ENCODE measurements around the gene RAB6C.
"Not testable (repeated sequence)": the region's sequence is repeated elsewhere in the genome, so short reads cannot be mapped to it uniquely, and the experiment has no call there.

RAB6C gene

DNA sequence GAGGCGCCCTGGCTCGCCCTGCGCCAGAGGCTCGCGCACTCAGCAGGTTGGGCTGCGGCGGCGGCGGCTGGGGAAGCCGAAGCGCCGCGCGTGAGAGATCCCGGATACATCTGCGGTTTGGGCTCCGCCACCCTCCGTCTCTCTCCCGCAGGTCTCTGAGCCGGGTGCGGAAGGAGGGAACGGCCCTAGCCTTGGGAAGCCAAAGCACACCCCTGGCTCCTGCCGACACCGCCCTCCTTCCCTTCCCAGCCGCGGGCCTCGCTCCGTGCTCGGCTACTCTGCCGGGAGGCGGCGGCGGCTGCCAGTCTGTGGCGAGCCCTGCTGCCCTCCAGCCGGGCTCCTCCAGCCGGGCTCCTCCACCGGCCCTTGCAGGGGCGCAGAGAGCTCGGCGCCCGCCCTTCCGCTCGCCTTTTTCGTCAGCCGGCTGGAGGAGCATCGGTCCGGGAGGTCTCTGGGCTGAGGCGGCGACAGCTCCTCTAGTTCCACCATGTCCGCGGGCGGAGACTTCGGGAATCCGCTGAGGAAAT is at the start of gene RAB6C:
Gene RAB6C (plus strand): TSS at position 38 of the 527 bp plus-strand sequence. CDS start 450 bp downstream, at position 488.
- not testable (repeated sequence) for DNase-seq (ENCODE audit: low spot score)

GRCh38 chr2:129930451-129930850 is 49.0 kb upstream of the RAB6C start:
- DNase-seq (ENCODE audit: low spot score) = no peak

DNA sequence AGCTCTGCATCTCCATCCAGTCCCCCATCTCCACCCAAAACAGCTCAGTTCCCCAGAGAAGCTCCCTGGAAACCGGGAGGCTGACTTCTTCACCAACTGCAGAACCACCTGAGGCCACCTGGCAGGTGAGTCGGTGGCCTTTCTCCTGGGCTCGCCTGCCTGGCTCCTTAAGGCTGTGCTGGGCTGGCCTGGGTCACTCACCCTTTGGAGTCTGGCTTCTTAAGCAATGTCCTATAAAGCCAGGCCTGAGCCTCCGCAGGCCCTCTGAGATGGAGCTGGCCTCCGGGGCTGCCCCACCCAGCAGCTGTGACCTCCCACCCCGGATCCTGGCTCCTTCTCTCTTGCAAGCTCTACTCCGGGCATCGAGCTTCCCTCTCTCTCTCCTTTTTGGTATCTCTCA is 46.1 kb upstream of the RAB6C start:
- not testable (repeated sequence) for DNase-seq (ENCODE audit: low spot score)

GRCh38 chr2:129934044-129934822 is 45.2 kb upstream of the RAB6C start:
- DNase-seq (ENCODE audit: low spot score) = no peak

GRCh38 chr2:129935118-129935517 is 44.3 kb upstream of the RAB6C start:
- DNase-seq (ENCODE audit: low spot score) = no peak

GRCh38 chr2:129936334-129936934 is 43.0 kb upstream of the RAB6C start:
- DNase-seq (ENCODE audit: low spot score) = no peak

GRCh38 chr2:129938850-129939471 is 40.5 kb upstream of the RAB6C start:
- DNase-seq (ENCODE audit: low spot score) = not testable (repeated sequence)

DNA sequence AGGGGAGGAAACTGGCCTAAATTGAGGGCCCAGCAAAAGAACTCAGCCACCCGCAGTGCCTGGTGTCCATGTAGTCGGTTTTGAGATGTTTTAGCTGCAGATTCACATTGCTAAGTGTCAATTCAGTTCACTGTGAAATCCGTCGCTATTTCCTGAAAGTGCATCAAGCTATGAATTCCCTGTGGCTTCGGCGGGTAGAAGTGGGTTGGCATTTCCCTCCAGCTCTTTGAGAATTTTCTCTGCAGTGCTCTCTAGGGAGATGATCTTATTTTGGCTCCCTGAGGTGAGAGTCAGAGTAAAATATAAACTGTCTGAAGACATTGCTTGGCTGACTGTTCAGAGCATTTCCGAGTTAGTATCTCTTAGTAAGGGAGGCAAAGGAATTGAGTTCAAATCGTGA is 36.0 kb upstream of the RAB6C start:
- DNase-seq (ENCODE audit: low spot score) = not testable (repeated sequence)

DNA sequence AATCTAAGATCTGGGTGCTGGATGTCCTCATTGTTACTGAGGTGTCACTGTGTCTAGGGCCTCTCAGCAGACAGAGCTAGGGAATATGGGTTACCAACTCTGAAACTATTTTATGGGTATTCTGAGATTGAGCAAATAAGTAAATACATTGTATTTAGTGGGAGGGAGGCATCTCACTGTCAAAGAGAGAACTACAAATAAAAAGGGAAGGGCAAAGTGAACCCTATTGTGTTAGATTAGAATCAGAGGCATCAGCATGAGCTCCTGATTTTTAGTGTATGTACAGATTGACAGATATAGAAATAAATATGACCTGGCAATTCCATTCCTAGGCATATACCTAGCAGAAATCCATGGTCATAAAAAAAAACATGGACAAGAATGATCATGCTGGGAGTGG is 33.9 kb upstream of the RAB6C start:
- DNase-seq (ENCODE audit: low spot score) = no peak

DNA sequence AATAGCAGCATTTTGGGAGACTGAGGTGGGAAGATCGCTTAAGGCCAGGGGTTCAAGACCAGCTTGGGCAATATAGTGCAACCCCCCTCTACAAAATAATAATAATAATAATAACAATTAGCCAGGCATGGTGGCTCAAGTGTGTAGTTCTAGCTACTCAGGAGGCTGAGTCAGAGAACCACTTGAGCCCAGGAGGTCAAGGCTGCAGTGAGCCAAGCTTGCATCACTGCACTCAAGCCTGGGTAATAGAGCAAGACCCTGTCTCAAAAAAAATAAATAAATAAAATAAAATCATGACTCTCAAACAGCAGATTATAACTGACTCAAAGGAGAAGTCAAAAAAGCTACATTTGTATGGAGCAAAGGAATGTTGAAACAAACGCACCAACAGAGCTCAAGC is 31.8 kb upstream of the RAB6C start:
- DNase-seq (ENCODE audit: low spot score) = not testable (repeated sequence)

DNA sequence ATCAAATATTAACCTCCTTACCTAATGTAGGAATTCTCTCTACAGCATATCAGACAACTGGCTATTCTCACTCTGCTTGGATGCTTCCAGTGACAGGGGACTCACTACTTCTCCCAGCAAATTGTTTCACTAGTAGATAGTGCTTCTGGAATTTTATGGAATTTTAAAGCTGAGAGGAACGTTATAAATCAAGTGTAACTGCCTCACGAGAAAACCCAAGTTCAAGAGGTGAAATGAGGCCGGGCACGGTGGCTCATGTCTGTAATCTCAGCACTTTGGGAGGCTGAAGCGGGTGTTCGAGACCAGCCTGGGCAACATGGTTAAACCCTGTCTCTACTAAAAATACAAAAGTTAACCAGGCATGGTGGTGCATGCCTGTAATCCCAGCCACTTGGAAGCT is 23.3 kb upstream of the RAB6C start:
- not testable (repeated sequence) for DNase-seq (ENCODE audit: low spot score)

DNA sequence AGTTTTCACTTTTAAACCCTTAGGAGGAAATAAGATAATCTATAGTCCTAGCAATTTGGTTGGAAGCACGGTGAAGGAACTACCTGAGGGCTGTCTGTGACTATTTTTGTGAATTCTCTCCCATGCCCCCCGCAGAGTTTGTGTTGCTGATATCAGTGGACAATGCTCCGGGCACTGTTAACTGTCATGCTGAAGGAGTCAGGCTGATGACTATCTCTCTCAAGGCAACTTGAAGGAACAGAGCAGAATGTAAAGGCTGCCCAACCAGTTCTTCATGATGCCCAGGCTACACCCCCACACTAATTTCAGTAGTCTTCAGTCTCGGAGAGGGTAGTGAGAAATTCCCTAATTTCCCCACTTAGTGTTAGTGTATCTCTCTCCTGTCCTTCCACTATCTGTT is 21.6 kb upstream of the RAB6C start:
- DNase-seq (ENCODE audit: low spot score) = no peak

GRCh38 chr2:129958736-129959135 is 20.7 kb upstream of the RAB6C start:
- DNase-seq (ENCODE audit: low spot score) = not testable (repeated sequence)

DNA sequence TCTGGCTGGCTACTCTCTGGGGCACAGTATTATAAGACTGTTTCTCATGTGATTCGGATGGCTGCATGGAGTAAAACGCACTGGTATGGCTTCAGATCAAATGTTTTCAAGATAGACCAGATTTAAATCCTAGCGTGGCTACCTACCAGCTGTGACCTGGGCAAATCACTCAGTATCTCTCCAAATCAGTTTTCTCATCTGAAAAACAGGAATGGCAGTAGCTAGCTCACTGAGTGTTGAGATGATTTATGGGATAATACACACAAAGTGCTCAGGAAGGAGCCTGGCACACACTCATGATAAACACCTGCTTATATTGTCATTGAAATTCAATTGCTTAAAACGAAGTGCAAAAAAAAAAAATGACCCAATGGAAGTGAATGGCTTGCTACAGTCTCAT is 10.9 kb upstream of the RAB6C start:
- not testable (repeated sequence) for DNase-seq (ENCODE audit: low spot score)

- no peak for DNase-seq (ENCODE audit: low spot score)
Observed at GRCh38 chr2:129975016-129975774, 4.3 kb upstream of the RAB6C start.

DNA sequence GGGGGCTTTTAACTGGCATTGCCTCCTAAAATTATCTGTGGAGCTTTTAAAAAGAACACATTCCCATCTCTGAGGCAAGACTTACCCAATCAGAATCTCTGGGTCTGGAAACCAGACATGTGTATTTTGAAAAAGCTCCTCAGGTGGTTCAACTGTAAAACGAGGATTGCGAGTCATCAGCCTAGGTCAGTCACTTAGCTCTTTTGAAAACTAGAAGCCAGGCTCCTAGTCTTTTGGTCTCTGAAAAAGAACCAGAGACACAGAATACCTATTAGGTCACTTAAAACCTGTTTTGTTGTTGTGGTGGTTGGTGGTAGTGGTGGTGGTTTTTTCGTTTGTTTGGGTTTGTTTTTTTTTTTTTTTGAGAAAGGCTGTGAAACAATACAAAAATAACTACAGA is 2.5 kb upstream of the RAB6C start:
- DNase-seq (ENCODE audit: low spot score) = not testable (repeated sequence)

DNA sequence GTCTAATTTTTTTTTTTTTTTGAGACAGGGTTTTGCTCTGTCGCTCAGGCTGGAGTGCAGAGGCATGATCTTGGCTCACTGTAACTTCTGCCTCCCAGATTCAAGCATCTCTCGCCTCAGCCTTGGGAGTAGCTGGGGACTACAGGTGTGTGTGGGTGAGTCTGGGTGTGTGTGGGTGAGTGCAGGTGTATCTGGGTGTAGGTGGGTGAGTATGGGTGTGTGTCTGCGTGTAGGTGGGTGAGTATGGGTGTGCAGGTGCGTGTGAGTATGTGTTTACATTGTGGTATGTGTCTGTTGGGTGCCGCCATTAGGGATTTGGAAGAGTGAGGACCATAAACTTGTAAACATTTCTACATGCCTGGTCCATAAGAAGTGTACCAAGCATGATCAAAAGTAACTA is 1.5 kb upstream of the RAB6C start:
- no peak for DNase-seq (ENCODE audit: low spot score)

GRCh38 chr2:129980246-129980645 is 780 bp downstream of the RAB6C start:
- DNase-seq (ENCODE audit: low spot score) = not testable (repeated sequence)

GRCh38 chr2:129981689-129982088 is 2.2 kb downstream of the RAB6C start:
- DNase-seq (ENCODE audit: low spot score) = not testable (repeated sequence)

DNA sequence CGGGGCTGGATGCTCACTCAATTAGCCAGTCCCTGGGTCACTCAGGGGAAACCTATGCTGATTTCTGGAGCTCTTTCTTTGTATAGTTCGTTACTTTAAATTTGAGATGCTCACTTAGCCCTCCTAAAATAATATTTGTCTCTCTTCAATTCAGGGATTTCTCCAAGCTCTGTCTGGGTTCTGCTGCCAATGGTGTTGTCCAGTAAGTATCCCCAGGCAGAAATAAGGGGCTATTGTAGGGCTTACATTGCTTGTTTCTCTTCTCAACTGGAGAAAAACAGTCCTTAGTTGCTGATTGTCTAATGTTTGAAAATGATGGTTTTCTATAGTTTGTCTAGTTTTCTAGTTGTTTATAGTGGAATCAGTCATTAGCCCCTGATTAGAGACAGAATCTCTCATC is 5.0 kb downstream of the RAB6C start:
- DNase-seq (ENCODE audit: low spot score) = no peak

DNA sequence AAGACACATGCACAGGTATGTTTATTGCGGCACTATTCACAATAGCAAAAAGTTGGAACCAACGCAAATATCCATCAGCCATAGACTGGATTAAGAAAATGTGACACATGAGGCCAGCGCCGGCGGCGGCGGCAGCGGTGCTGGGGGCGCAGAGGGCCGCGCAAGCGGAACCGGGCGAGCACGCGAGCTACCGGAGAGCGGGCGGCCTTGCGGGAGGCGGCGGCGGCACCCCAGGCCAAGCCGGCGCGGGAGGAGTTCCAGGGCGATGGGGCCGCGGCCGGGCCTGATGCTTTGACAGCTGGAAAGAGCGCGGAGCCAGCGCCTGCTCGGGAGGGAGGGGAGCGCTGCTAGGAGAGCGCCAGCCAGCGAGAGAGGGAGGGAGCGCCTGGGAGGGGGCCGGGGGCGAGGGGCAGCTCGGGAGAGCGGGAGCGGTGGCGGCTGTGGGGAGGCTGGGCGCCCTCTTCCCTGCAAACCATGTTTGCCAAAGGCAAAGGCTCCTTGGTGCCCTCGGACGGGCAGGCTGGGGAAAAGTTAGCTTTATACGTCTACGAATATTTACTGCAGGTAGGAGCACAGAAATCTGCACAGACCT is 13.0 kb downstream of the RAB6C start:
- DNase-seq (ENCODE audit: low spot score) = not testable (repeated sequence)

GRCh38 chr2:129993151-129993550 is 13.7 kb downstream of the RAB6C start:
- DNase-seq (ENCODE audit: low spot score) = not testable (repeated sequence)

Measured in CD4-positive, alpha-beta T cell treated with Interleukin-15 for 4 hours (primary cell).